HepG2 (cell line): ENCODE data around the gene FRMD4B. TPM values are rescaled to one million over a fixed set of nuclear protein-coding genes. Genes with fewer than 3 reads are reported as not detected.

ENCODE experiments used
- ATAC-seq: fragments of 200-7000 bp; cut with Tn5 transposase; 3 replicates; pipeline ENCODE4 v1.9.1; 2020; ENCODE audit warnings: mild to moderate bottlenecking, moderate library complexity
- BruUV-seq: library from RNA; stranded (reverse); fragments of 400-500 nt; replicated peaks from 2 replicates; lab custom pipeline; 2021; lab: Mats Ljungman, UMichigan
- CTCF ChIA-PET: fragments of 300-600 bp; formaldehyde crosslinking; extraction: SDS; loops from one replicate; lab custom pipeline; 2021; ENCODE audit warnings: low total read pairs, inconsistent platforms, low intra/inter-chr PET ratio; lab: Yijun Ruan, JAX
- POLR2A ChIA-PET: fragments of 350-600 bp; sonication (Branson Sonifier 250); formaldehyde crosslinking; loops from one replicate; lab custom pipeline; 2020; ENCODE audit warnings: antibody characterized with exemption, inconsistent platforms; lab: Yijun Ruan, JAX
- DNase-seq: peaks from one replicate; pipeline ENCODE4 v3.0.0-alpha.2; 2015; ENCODE audit warnings: low spot score
- FAIRE-seq: peaks from 3 replicates; lab custom pipeline; 2011; peaks lifted over from hg19 to GRCh38; lab: Jason Lieb, UNC
- H2AFZ ChIP-seq: one replicate; pipeline ENCODE4 v1.6.1; 2011; ENCODE audit warnings: low read length, inconsistent platforms
- H3K27ac ChIP-seq: fragments of 300-600 bp; 3 replicates; pipeline ENCODE4 v1.8.0; 2011; ENCODE audit warnings: mixed run types, mild to moderate bottlenecking, mixed read lengths, low read length, inconsistent platforms; ENCODE audit not compliant: insufficient read depth; ENCODE audit errors: extremely low read length
- H3K27me3 ChIP-seq, 2 experiments: fragments of 200-600 bp in 1 of 2; 2 replicates in 1 of 2; 3 replicates in 1 of 2; pipeline versions ENCODE4 v1.6.0 to v1.8.0; 2011; ENCODE audit warnings: low read length in 2 of 2, mild to moderate bottlenecking in 2 of 2, moderate library complexity in 2 of 2, inconsistent platforms in 1 of 2; ENCODE audit not compliant: insufficient read depth in 2 of 2, control insufficient read depth in 1 of 2
- H3K36me3 ChIP-seq, 2 experiments: fragments of 200-600 bp in 1 of 2; replicated peaks in 1 of 2; 2 replicates in 1 of 2; 3 replicates in 1 of 2; pipeline versions ENCODE4 v1.5.1 to v1.8.0; 2011; ENCODE audit warnings: low read length in 2 of 2, inconsistent platforms in 1 of 2; ENCODE audit not compliant: insufficient read depth in 2 of 2, control insufficient read depth in 1 of 2
- H3K4me1 ChIP-seq: 2 replicates; pipeline ENCODE4 v1.5.1; 2012; ENCODE audit warnings: low read length, inconsistent platforms; ENCODE audit not compliant: insufficient read depth
- H3K4me2 ChIP-seq: 2 replicates; pipeline ENCODE4 v1.6.0; 2011; ENCODE audit warnings: low read depth, low read length, inconsistent platforms
- H3K4me3 ChIP-seq, 3 experiments: fragments of 200-600 bp in 1 of 3; sonication (generic), shearing (Covaris generic) in 1 of 3; replicated peaks in 1 of 3; 2 replicates each; pipeline ENCODE4 v1.5.1; 2011 to 2016; ENCODE audit warnings: low read length in 3 of 3, inconsistent platforms in 2 of 3, low read depth in 2 of 3, mild to moderate bottlenecking in 2 of 3, control low read depth in 1 of 3, mixed read lengths in 1 of 3; ENCODE audit not compliant: insufficient read depth in 1 of 3
- H3K79me2 ChIP-seq: one replicate; pipeline ENCODE4 v1.6.1; 2011; ENCODE audit warnings: low read length, inconsistent platforms; ENCODE audit not compliant: insufficient read depth
- H3K9ac ChIP-seq: 2 replicates; pipeline ENCODE4 v1.6.0; 2011; ENCODE audit warnings: mild to moderate bottlenecking, low read depth, low read length, inconsistent platforms; ENCODE audit not compliant: insufficient read depth
- H3K9me3 ChIP-seq: 2 replicates; pipeline ENCODE4 v1.5.1; 2012; ENCODE audit warnings: mild to moderate bottlenecking, low read length
- H4K20me1 ChIP-seq: 2 replicates; pipeline ENCODE4 v1.6.0; 2011; ENCODE audit warnings: inconsistent platforms, mild to moderate bottlenecking, low read length, moderate library complexity; ENCODE audit not compliant: insufficient read depth
- CCDC6 ChIP-seq: sonication (generic); formaldehyde crosslinking; IDR thresholded peaks from 2 replicates; pipeline ENCODE4 v1.8.1; 2022; ENCODE audit warnings: mild to moderate bottlenecking, missing genetic modification reagents, moderate library complexity
- FOXC1 ChIP-seq: sonication (generic); formaldehyde crosslinking; IDR thresholded peaks from 2 replicates; pipeline ENCODE4 v1.8.0; 2022; ENCODE audit warnings: mild to moderate bottlenecking, missing genetic modification reagents, borderline replicate concordance
- IKZF1 ChIP-seq: fragments of 450-650 bp; IDR thresholded peaks from 2 replicates; pipeline ENCODE4 v1.7.1; 2016
- KDM1A ChIP-seq: IDR thresholded peaks from 2 replicates; pipeline ENCODE4 v1.6.1; 2016; ENCODE audit warnings: missing compliant biosample characterization
- PRMT3 ChIP-seq: sonication (generic); formaldehyde crosslinking; IDR thresholded peaks from 2 replicates; pipeline ENCODE4 v1.8.1; 2022; ENCODE audit warnings: low read depth, mild to moderate bottlenecking, moderate library complexity, missing genetic modification reagents, borderline replicate concordance
- SP4 ChIP-seq: sonication (generic); formaldehyde crosslinking; IDR thresholded peaks from 2 replicates; pipeline ENCODE4 v1.8.1; 2023; ENCODE audit warnings: mild to moderate bottlenecking, missing genetic modification reagents
- ZBTB42 ChIP-seq: sonication (generic); formaldehyde crosslinking; IDR thresholded peaks from 2 replicates; pipeline ENCODE4 v1.5.0; 2020; ENCODE audit warnings: mild to moderate bottlenecking, missing genetic modification reagents
- ZFP36L1 ChIP-seq: sonication (generic); formaldehyde crosslinking; IDR thresholded peaks from 2 replicates; pipeline ENCODE4 v1.8.0; 2022; ENCODE audit warnings: mild to moderate bottlenecking, missing genetic modification reagents, moderate library complexity
- ZNF235 ChIP-seq: sonication (generic); formaldehyde crosslinking; IDR thresholded peaks from 2 replicates; pipeline ENCODE4 v1.8.1; 2023; ENCODE audit warnings: mild to moderate bottlenecking, missing genetic modification reagents, borderline replicate concordance
- ZNF607 ChIP-seq: sonication (generic); formaldehyde crosslinking; IDR thresholded peaks from 2 replicates; pipeline ENCODE4 v1.5.1; 2020; ENCODE audit warnings: missing genetic modification reagents, mild to moderate bottlenecking, borderline replicate concordance
- WGBS: methylation state at CpG from one replicate; pipeline ENCODE4 v1.1.6; 2017; ENCODE audit warnings: low lambda C conversion rate; 5-methylcytosine and 5-hydroxymethylcytosine counted together
- in situ Hi-C: cut with HindIII; loops from 2 replicates; pipeline ENCODE4 v1.10.0; 2017; ENCODE audit warnings: low pct_unique_long_range_greater_than_20kb; ENCODE audit not compliant: extremely low pct_ligation_motif_present
- intact Hi-C: fragments of 100-400 bp; cut with micrococcal nuclease; formaldehyde crosslinking; loops from one replicate; pipeline ENCODE4 v1.10.0; 2022; ENCODE audit not compliant: unreplicated experiment
- polyA plus RNA-seq, 8 experiments: library from polyadenylated mRNA; depleted of rRNA in 3 of 8; stranded (reverse) in 7 of 8; unstranded in 1 of 8; fragments of >200 nt; fragmentation: Illumina TruSeq in 4 of 8; extraction: Trizol in 4 of 8; gene quantifications; 2 replicates each; pipeline versions ENCODE4 v1.2.1 to v1.2.3, GENCODE V29; 2011 to 2016; ENCODE audit warnings: low read depth in 4 of 8, missing spikeins in 1 of 8, mixed read lengths in 1 of 8; ENCODE audit not compliant: insufficient read depth in 1 of 8
- total RNA-seq, 5 experiments: library from RNA; depleted of rRNA; stranded (reverse); fragments of >200 nt; fragmentation: Illumina TruSeq; extraction: Trizol; gene quantifications; 2 replicates each; pipeline ENCODE4 v1.2.3, GENCODE V29; 2016; ENCODE audit warnings: low read depth in 1 of 5
- TF ChIP-seq, protein P1 (sequence below): sonication (generic); formaldehyde crosslinking; IDR thresholded peaks from 2 replicates; pipeline ENCODE4 v1.5.0; 2020; ENCODE audit warnings: mild to moderate bottlenecking, missing genetic modification reagents
- TF ChIP-seq, protein P2 (sequence below): sonication (generic); formaldehyde crosslinking; IDR thresholded peaks from 2 replicates; pipeline ENCODE4 v1.5.0; 2020; ENCODE audit warnings: missing genetic modification reagents
- TF ChIP-seq, protein P3 (sequence below): sonication (generic); formaldehyde crosslinking; IDR thresholded peaks from 2 replicates; pipeline ENCODE4 v1.5.0; 2020; ENCODE audit warnings: mild to moderate bottlenecking, missing genetic modification reagents, borderline replicate concordance

FRMD4B gene
- total and polyA plus RNA-seq, 2 of the 13 experiments (the other 11 are each of a cell fraction or from before 2014, with no cell fraction given): 3.0 to 3.3 TPM

DNA sequence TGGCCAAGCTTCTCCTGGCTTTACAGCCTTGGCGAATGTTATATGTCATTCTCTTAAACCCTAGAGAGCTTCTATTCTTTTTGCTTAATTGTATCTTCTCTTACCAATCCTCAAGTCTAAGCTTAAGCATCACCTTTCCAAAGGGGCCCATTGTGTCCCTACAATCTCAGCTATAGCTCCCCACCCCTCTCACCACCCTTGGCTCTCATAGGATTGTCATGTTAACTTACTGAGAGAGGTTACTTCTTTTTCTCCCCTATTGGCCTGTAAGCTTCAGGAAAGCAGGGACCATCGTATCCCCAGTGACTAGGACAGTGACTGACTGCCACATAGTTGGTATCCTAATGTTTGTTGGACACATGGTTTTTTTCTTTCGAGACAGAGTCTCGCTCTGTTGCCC, 220.1 kb downstream of the FRMD4B start:
- intact Hi-C loops (no loop called here), in situ Hi-C loops (loop anchor here (25.0 kb wide), 1 partner anchor 247 kb away; no protein-coding TSS in a partner anchor)
- Histone ChIP-seq H3K36me3 (no peaks in the 10 kb centered on the region), H3K4me1 (no peaks in the 10 kb centered on the region), H3K4me2 (no peak overlapping the region), H3K79me2 (no peaks in the 10 kb centered on the region), H3K27me3 (no peaks in the 10 kb centered on the region), H3K9me3 (no peaks in the 10 kb centered on the region), H3K9ac (no peak overlapping the region), H3K4me3 (no peak overlapping the region), H2AFZ (no peak overlapping the region), H4K20me1 (no peaks in the 10 kb centered on the region), H3K27ac (no peak overlapping the region)
- ChIA-PET CTCF (no interaction called here), POLR2A (no interaction called here)
- FAIRE-seq (no peak), ATAC-seq (no peak), DNase-seq (no peak)
- TF ChIP-seq, protein P1, sequence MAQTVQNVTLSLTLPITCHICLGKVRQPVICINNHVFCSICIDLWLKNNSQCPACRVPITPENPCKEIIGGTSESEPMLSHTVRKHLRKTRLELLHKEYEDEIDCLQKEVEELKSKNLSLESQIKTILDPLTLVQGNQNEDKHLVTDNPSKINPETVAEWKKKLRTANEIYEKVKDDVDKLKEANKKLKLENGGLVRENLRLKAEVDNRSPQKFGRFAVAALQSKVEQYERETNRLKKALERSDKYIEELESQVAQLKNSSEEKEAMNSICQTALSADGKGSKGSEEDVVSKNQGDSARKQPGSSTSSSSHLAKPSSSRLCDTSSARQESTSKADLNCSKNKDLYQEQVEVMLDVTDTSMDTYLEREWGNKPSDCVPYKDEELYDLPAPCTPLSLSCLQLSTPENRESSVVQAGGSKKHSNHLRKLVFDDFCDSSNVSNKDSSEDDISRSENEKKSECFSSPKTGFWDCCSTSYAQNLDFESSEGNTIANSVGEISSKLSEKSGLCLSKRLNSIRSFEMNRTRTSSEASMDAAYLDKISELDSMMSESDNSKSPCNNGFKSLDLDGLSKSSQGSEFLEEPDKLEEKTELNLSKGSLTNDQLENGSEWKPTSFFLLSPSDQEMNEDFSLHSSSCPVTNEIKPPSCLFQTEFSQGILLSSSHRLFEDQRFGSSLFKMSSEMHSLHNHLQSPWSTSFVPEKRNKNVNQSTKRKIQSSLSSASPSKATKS (CRISPR knock-in tag): no peak
- TF ChIP-seq CCDC6 (CRISPR knock-in tag): no peak
- TF ChIP-seq ZNF235 (CRISPR knock-in tag): no peak
- no peak for TF ChIP-seq ZBTB42
- no TSS peak for BruUV-seq
- 65% methylated on average over 4 of the region's 4 CpGs for WGBS

DNA sequence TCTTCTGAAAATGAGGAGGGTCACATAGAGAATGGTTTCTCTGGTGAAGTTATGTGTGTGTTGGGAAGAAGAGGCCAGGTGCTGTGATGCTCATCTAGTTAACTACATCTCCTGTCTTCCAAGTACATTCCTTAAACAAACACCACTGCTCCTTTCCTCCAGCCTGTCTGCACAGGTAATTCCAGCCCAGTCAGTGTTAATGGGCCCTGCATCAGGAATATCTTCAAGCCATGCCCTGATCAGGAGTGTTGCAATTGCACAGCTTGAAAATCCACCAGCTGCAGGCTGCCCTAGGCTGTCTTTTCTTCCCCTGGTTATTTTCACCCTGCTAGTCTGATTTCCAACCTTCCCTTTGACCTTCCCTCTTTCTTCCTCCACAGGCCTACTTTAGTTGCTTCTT, 221.6 kb downstream of the FRMD4B start:
- no peak for FAIRE-seq
- Histone ChIP-seq H3K4me2 (no peak overlapping the region), H3K4me1 (no peaks in the 10 kb centered on the region), H2AFZ (no peak overlapping the region), H3K27ac (no peak overlapping the region), H3K27me3 (no peaks in the 10 kb centered on the region), H3K79me2 (no peaks in the 10 kb centered on the region), H3K9ac (no peak overlapping the region), H3K9me3 (no peaks in the 10 kb centered on the region), H3K4me3 (no peak overlapping the region), H4K20me1 (no peaks in the 10 kb centered on the region), H3K36me3 (no peaks in the 10 kb centered on the region)
- CTCF ChIA-PET: no interaction called here
- POLR2A ChIA-PET: no interaction called here
- no peak for DNase-seq
- intact Hi-C loops: loop anchor here (5.0 kb wide), 2 partner anchors 83 to 263 kb away; no protein-coding TSS in a partner anchor
- in situ Hi-C loops: loop anchor here (5.0 to 25.0 kb wide), 2 partner anchors 143 to 248 kb away; no protein-coding TSS in a partner anchor
- BruUV-seq: no TSS peak
- no peak for ATAC-seq
- TF ChIP-seq, protein P2, sequence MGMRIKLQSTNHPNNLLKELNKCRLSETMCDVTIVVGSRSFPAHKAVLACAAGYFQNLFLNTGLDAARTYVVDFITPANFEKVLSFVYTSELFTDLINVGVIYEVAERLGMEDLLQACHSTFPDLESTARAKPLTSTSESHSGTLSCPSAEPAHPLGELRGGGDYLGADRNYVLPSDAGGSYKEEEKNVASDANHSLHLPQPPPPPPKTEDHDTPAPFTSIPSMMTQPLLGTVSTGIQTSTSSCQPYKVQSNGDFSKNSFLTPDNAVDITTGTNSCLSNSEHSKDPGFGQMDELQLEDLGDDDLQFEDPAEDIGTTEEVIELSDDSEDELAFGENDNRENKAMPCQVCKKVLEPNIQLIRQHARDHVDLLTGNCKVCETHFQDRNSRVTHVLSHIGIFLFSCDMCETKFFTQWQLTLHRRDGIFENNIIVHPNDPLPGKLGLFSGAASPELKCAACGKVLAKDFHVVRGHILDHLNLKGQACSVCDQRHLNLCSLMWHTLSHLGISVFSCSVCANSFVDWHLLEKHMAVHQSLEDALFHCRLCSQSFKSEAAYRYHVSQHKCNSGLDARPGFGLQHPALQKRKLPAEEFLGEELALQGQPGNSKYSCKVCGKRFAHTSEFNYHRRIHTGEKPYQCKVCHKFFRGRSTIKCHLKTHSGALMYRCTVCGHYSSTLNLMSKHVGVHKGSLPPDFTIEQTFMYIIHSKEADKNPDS: no peak
- no peak for TF ChIP-seq ZFP36L1 (CRISPR knock-in tag)
- no peak for TF ChIP-seq FOXC1 (CRISPR knock-in tag)
- TF ChIP-seq ZNF607: no peak
- TF ChIP-seq, protein P3, sequence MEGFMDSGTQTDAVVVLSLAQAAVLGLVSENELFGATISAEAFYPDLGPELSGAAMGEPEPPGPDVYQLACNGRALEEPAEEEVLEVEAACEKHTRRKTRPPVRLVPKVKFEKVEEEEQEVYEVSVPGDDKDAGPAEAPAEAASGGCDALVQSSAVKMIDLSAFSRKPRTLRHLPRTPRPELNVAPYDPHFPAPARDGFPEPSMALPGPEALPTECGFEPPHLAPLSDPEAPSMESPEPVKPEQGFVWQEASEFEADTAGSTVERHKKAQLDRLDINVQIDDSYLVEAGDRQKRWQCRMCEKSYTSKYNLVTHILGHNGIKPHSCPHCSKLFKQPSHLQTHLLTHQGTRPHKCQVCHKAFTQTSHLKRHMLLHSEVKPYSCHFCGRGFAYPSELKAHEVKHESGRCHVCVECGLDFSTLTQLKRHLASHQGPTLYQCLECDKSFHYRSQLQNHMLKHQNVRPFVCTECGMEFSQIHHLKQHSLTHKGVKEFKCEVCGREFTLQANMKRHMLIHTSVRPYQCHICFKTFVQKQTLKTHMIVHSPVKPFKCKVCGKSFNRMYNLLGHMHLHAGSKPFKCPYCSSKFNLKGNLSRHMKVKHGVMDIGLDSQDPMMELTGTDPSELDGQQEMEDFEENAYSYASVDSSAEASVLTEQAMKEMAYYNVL (CRISPR knock-in tag): no peak
- TF ChIP-seq SP4 (CRISPR knock-in tag): no peak
- TF ChIP-seq IKZF1: no peak
- TF ChIP-seq KDM1A: no peak
- no peak for TF ChIP-seq PRMT3 (CRISPR knock-in tag)
